Measurements from ENCODE around the gene KRTAP20-1.

KRTAP20-1 gene, protein sequence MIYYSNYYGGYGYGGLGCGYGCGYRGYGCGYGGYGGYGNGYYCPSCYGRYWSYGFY

DNA sequence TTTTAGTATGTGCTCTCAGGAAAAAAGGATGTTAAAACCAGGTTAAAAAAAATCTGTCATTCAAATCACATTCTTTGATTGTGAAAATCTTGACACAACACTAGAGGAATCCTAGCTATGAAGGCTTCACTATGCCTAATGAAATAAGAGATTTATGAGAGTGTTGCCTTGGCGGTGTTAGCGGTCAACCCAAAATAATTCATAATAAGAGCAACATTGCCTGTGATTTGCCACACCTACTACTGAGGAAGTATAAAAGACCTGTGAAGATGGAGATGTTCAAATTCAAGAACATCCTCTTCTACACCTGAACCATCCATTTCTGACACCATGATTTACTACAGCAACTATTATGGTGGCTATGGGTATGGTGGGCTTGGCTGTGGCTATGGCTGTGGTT is at the start of gene KRTAP20-1:
Gene KRTAP20-1, plus strand, starts transcription at position 301 of the 400 bp plus-strand sequence. Its CDS starts 30 bp downstream, at position 331.
- no peak for DNase-seq

DNA sequence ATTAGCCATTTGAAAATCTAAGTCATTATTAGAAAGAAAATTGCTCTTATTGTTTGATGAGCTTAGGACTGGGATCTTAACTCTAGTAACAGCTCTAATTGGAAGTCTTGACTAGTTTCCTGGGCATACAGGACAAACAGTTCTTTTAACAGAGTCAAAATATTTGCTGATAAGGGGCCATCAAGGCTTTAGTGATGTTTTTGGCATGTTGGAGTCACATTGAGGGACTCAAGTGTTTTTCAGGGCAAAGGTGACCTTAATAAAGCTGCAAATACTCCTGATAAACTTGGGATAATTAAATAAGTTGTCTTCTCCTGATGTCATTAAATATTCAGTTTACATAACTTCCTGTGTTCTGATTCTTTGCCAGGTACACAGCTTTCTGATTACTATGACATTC is 48.6 kb upstream of the KRTAP20-1 start:
- DNase-seq = no peak

DNA sequence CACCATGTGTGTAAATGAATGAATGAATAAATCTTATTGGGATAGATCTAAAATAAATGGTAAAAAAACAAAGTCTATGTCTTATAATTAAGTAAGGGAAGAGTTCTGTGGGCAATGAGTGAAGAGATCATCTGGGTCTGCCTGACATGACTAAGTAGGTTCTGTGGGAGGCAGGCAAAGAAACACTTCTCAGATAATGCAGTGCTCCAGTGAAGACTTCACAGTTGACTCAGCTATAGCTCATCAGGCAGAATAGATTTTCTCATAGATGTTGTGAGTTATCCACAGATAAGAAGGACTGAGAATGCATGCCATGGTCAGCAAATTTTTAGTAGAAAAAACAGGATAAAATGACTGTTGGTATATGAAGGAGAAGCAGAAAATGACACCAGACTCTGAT is 38.5 kb upstream of the KRTAP20-1 start:
- DNase-seq = no peak

DNA sequence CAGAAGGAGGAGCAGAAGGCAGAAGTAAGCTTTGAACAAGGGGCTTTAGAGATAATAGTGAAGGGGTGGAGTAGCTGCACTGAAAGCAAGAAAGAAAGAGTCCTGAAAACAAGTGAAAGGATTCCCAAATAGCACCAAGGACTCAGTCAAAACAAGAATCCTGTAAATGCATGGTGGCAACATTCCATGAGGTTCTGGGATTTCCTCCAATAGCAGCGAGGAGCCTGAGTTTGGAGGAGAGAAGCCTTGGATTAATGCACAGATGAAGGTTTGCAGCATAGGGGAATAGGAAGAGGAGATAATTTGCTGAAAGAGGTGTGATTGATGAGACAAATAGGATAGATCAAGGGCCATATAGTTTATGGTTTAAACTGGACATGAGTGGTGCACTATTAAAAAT is 36.9 kb upstream of the KRTAP20-1 start:
- DNase-seq = peak in 2 of 14 donors; percentile 2 to 71

DNA sequence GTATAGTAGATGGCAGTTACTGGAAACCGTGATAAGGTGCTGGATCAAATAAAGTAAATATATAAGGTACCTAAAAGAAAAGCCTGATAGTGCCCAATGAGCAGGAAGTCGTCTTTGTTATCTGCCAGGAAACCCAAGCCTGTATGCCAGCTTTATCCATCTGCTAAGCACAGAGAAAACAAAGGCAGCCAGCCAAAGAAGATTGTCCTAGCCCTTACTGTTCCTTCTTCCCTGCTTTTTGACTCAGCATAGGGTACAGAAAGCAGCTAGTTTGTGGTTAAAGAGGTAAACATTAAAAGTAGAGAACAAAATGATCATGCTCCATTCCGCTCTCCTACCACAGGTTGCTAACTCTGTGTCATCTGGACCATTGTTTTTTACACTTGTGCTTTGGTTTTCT is 36.1 kb upstream of the KRTAP20-1 start:
- peak in 1 of 14 donors; percentile 74 for DNase-seq

DNA sequence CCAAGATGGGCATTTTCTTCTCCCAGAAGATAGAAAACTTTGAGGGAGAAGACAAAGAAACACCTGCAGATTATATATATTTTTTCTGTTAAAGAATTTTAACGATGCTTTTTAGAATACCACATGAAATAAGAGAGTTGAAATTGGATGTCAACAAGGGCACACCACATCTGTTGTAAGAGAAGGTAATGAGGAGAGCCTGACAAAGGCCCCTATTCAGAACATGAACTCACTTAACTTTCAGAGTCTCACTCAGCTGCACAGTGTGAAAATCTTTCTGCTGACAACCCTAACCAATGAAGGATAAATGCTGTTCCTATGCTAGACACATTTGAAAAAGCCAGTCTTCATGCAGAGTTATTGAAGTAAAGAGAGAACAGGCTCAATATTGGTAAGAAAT is 33.4 kb upstream of the KRTAP20-1 start:
- DNase-seq = no peak

DNA sequence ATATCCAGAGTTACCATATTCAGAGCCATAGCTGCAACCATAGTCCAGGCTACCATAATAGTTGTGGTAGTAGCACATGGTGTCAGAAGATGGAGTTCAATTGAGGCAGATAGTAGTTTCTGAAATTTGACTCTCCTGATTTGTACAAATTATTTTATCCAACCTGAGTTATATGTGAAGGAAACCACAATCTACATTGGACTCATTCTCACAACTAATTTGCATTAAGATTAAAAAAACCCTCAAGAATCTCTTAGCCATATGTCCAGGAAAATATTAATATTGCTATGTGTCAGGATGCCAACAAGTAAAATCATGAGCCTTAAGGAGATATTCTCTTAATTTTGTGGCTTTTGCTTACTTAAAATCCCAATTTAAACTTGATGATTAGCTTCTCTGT is 25.9 kb upstream of the KRTAP20-1 start, which contains the start of gene KRTAP22-2:
Gene KRTAP22-2, minus strand, starts transcription at position 101 of the 400 bp plus-strand sequence.
- no peak for DNase-seq

DNA sequence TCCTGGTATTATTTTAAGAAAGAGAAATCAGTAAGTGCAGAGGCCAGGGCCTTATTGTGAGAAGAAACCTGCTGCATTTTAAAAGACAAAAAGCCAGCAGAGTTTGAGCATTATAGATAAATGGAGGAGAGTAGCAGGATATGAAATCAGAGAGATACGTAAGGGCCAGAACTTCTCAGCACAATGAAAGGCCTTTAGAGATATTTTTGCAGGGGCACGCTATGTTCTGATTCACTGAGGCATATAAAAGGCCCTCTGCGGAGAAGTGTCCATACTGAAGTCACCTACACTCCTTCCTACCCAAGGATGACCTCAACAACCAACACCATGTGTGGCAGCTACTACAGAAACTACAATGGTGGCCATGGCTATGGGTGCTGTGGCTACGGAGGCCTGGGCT is 24.1 kb upstream of the KRTAP20-1 start, which contains the start of gene KRTAP6-3:
Gene KRTAP6-3, plus strand, starts transcription at position 301 of the 400 bp plus-strand sequence. Its CDS starts 6 bp downstream, at position 307.
- DNase-seq = no peak

DNA sequence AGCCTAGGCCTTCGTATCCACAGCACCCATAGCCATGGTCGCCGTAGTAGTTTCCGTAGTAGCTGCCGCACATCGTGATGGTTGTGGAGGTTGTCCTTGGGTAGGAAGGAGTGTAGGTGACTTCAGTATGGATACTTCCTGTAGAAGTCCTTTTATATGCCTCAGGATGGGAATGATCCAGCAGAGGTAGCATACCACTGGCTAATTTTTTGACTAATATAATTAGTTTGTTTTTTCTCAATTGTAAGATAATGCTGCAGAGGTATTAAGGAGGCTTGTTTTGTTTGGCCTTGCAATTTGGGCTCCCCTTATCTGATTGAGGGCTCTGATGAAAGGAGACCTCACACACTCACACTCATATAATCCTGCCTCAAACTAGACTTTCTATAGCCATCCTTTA is 17.4 kb upstream of the KRTAP20-1 start, which contains the start of gene KRTAP6-2:
Gene KRTAP6-2, minus strand, starts transcription at position 101 of the 400 bp plus-strand sequence. Its CDS starts 28 bp downstream, at position 73.
- no peak for DNase-seq

DNA sequence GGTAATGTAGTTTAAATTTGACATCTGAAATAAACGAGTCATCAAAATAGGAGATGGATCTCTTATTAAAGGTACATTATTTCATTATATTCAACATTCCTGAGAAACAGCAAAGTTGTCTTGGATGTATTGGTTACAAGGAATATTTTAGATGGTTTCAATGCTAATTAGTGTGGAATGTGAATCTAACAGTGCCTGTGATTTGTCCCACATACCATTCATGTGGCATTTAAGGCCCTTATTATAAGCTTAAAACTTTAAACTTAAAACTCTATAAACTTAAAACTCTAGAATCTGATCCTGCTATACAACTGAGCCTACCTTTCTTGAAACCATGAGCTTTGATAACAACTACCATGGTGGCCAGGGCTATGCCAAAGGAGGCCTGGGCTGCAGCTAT is 15.4 kb upstream of the KRTAP20-1 start, which contains the start of gene KRTAP22-1:
Gene KRTAP22-1, plus strand, starts transcription at position 301 of the 400 bp plus-strand sequence.
- DNase-seq = no peak

DNA sequence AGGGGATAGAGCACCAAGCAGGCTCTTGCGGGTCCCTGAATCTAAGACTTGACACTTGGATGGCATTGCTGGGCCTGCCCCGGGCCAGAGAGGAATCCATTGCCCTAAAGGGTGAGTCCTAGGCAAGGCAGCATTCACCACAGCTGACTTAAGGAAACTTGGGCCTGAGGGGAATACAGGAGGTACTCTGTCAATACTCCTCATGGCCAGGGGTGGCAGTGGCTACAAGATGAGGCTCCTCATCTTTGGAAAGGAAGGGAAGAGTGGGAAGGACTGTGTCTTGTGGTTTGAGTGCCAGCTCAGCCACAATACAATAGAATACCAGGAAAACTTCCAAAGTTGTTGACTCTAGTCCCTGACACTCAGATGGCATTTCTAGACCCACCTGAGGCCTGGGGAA is 10.3 kb upstream of the KRTAP20-1 start:
- no peak for DNase-seq

DNA sequence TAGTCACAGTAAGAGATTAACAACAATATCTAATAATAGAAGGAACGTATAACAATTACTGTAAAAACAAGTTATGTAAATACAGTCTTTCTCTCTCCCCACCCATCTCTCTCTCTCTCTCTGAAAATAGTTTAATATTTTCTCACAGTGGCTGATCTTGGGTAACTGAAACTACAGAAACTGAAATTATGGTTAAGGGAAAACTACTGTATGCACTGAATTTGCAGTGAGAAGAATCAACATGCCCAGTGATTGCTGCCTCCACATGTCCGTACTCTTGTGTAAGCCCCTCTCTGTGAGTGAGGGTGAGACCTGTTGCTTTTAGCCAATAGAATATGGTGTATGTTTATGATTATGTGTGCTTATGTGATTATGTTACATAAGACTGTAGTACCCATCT is 4.1 kb upstream of the KRTAP20-1 start:
- DNase-seq = no peak

DNA sequence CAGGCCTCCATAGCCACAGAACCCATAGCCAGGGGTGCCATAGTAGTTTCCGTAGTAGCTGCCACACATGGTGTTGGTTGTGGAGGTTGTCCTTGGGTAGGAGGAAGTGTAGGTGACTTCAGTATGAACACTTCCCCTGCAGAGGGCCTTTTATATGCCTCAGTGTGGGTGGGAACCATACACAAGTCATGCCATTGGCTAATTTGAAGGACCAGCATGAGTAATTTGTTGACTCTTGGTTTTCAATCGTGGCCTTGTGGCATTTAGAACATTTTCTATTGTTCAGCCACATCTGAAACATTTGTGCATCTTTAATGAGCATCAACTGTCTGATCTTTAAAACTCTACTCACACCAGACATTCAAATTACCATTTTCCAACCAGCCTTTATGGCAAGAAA is 2.4 kb upstream of the KRTAP20-1 start, which contains the start of gene KRTAP6-1:
Gene KRTAP6-1, minus strand, starts transcription at position 95 of the 400 bp plus-strand sequence. Its CDS starts 26 bp downstream, at position 69.
- no peak for DNase-seq

DNA sequence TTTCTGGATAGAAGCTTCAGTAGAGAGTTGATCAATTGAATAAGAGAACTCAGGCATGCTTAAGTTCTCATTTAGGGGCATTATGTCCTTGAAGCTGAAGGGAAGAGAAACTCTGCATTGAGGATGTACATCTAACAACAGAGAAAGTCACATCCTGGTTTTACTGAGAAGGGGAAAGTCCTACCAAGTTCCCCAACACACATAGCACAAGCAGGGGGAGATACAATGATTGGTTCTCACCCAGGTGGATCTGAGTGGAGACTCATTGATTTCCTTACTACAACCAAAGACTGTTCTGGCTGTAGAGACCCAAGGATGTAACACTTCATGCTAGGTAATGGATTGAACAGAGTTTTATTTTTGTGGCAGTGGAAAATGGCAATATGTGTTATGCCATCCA is 1.0 kb upstream of the KRTAP20-1 start:
- DNase-seq = no peak

DNA sequence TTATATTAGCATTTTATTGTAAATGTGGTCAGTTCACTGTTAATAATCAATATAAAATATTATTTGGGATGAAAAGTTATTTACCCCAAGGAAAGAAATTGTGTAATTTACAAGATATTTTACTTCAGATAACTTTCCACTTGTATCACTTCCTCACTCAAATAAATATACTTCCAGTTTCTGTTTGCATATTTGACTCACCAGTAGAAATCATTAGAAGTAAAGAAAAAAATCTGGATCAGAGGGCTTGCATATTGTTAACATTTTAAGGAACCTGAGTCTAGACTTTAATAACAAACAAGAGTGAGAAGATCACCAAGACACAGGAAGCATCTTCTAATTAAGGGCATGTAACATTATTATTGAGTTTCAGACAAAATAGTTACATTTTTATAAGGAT is 3.9 kb downstream of the KRTAP20-1 start:
- no peak for DNase-seq

DNA sequence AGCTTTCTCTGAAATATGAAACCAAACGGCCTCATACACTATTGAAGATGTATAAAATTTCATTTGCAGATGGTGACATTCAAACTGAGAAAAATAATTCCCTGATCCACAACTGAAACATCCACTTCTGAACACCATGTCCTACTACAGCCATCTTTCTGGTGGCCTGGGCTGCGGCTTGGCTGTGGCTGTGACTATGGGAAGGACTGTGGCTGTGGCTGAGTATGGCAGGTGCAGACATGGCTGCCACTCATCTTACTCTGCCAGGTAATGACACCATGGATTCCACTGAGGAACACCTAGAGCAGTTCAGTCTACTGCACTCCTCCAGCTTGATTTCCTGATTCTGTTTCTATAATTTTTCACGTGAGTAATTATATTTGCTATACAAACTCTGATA is 4.3 kb downstream of the KRTAP20-1 start, which contains the start of gene KRTAP20-4:
Gene KRTAP20-4, plus strand, starts transcription at position 106 of the 400 bp plus-strand sequence.
- DNase-seq = no peak

DNA sequence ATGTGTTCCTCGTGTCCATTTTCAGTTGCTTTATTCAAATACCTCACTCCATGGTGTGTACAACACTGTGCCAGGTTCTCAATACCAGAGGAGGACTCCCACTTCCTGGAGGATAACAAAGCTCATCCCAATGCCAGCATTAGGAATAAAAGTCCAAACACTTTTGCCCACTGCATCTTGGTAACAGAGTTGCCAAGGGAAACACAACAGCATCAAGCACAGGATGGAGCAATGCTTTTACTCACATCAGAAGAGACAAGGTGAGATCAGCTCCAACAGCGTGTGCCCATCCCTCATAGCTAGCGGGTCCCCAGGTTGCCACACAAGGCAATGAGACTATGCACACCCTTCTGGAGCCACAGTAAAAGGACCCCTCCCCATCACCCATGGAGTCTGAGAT is 7.1 kb downstream of the KRTAP20-1 start:
- no peak for DNase-seq

DNA sequence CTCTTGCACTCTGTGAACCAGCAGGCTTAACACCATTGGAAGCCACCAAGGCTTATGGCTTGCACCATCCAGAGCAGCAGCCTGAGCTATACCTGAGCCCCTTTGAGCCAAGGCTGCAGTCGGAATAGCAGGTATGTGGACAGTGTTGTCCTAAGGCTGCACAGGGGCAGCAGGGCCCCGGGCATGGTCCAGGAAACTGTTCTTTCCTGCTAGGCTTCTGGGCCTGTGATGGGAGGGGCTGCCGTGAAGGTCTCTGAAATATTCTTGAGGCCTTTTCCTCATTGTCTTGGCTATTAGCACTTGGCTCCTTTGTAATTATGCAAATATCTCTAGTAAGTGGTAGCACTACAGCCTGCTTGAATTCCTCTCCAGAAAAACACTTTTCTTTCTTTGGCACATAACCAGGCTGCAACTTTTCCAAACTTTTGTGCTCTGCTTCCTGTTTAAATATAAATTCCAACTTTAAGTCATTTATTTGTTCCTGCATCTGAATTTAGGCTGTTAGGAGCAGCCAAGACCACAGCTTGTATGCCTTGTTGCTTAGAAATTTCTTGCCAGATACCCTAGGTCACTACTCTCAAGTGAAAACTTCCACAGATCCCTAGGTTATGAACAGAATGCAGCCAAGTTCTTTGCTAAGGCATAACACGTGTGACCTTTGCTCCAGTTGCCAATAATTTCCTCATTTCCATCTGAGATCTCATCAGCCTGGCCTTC is 9.4 kb downstream of the KRTAP20-1 start:
- no peak for DNase-seq

DNA sequence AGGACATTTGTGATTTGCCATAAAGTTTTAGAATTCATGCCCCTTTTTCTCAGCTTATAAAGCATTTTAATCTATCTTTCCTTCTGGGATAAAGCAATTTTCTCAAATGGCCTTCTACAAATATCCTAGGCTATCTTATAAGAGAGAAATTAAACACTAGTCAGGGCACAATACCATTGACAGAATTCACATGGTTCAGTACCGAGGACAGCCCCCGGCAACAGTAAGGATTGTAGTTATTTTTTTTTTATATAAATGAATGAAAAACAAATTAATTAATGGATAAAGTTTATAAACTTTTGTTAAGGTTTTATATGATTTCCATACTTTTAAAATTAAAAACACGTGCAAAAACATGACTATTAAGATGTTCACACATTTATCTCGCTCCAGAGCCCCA is 11.9 kb downstream of the KRTAP20-1 start:
- no peak for DNase-seq

DNA sequence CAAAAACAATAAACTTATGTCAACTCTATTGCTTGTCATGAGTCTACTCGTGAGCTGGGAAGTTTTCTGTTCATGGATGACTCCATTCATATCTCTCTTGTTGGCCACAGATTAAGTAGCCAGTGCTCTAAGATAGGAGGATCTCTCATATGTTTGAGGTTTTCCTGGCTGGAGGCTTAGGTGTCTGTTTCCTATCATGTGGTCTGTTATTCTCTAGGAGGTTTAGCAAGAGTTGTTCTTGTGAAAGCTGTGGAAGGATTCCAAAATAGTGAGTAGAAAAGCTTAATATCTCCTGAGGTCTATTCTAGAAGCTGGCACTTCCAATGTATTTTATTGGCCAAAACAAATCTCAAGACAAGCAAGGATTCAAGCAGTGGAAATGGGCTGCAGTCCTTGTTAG is 13.0 kb downstream of the KRTAP20-1 start:
- no peak for DNase-seq

DNA sequence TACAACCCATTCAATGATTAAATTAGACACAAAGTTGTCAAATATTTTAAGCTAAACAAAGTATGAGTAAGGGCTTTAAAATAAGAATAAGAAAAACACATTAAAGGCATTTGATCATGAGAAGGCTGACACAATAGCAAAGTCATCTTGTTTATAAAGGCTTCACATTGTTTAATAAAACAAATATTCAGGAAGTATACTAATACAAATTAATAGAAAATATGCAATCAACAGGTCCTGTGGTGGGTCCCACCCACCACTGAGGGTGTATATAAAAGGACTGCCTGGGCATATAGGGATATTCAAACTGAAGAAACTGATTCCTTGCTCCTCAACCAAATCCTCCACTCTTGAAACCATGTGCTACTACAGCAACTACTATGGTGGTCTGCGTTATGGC is 18.7 kb downstream of the KRTAP20-1 start, which contains the start of gene KRTAP20-2:
Gene KRTAP20-2, plus strand, starts transcription at position 301 of the 400 bp plus-strand sequence. Its CDS starts 58 bp downstream, at position 359.
- no peak for DNase-seq

DNA sequence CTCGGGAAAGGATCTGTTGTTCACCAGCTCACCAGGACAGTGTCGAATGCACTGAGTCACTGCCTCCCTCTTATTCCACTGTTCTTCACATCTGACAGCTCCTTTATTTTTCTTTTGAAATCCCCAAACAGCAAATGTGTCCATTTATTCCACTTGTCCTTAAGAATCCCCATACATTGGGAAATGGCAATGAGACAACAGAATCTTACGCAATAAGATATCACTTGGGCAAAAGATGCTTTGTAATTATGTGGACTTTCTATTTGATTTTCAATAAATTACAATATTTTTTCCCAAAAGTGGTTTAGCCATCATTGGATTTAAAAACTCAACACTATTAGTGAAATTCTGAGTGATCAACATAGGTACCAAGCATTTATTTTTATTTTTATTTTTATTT is 22.5 kb downstream of the KRTAP20-1 start:
- no peak for DNase-seq

DNA sequence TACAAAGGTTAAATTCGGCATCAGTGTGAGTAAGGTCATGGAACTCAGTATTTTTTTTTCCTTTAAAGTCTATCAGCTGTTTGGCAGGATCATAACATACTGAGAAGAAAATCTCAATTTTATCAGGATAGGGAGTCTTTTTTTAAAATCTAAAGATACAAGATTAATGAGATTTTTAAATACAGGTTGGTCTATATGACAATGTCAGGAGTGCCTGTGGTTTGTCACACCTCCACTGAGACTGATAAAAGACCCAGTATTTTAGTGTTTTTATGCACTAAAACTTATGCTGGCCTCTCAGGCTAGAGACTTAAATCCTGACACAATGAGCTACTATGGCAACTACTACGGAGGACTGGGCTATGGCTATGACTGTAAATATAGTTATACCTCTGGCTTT is 26.3 kb downstream of the KRTAP20-1 start, which contains the start of gene KRTAP20-3:
Gene KRTAP20-3, plus strand, starts transcription at position 301 of the 400 bp plus-strand sequence.
- DNase-seq = no peak

Data from C1 segment of cervical spinal cord (tissue), 14 donors.